Amniotic epithelial cell (primary cell): ENCODE results near the gene CALML3.

Experiments
- DNase-seq: peaks from one replicate; pipeline ENCODE4 v3.0.0-alpha.2; 2010; ENCODE audit warnings: low read depth

The CALML3 gene

DNA sequence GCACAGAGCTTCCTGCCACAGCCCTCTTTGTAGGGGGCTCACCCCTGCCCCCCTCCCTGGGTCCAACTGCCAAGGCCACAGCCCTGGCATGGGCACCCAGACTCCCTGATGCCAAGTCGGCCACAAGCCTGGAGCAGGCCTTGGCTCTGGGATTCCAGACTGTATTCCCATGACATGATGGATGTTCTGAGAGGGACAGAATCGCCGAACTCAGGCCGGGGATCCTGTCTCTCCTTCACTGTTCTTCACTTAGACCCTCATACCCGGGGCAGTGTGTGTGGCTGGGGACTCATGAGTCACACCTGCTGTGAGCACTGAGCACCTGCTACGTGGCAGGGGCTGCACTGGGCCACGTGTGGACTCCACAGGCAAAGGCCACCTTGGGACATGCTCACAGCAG, 33.3 kb upstream of the CALML3 start:
- no peak for DNase-seq

DNA sequence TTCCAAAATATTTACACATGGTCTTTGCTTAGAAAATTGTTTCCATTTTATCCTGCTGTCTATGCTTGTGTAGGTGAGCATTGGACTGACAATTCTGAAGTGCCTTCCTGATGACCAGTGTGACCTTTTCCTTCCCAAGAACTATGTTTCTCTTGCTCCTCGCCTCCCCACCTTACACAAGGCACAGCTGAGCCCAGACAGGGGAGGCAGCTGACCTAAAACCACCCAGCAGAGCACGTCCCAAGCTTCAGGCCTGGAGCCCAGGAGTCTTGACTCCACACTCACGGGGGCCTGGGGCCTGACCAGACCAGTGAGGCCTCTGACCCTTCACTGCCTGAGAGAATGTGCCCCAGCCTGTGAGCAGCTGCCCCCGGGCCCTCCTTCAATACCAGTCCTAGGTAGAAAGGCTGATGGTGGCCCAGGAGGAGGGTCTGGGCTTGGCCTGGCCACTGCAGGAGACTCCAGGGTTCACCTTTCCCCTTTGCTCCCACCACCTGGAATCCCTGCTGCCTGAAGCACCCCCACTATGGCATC, 32.4 kb upstream of the CALML3 start:
- DNase-seq = no peak

DNA sequence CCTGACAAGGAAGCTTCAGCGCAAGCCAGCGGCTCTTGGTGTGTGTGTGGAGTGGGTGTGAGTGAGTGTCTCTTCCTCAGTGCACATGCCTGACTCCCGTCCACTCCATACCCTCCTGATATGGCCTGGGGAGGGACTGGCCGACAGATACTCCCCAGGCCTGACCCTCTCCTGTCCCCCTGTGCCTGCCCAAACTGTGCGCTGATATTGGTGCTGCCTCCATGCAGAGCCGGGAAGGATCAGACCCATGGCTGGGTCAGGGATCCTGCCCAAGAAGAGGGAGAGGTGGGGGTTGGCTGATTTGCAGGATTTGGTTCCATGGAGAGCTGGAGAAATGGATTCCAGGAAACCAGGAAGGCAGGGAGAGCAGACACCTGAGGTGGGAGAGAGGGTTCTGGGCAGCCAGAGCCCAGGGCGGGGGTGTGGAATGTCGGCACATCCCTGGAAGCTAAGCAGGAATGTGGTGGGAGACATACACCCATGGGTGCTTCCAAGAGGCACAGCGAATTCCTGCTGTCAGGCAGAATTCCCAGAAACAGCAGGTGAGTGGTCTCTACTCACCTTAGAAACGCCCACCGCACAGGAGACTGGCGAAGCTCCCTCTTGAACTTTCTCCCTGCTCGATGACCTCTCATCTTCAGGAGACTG, 31.7 kb upstream of the CALML3 start:
- DNase-seq = no peak

DNA sequence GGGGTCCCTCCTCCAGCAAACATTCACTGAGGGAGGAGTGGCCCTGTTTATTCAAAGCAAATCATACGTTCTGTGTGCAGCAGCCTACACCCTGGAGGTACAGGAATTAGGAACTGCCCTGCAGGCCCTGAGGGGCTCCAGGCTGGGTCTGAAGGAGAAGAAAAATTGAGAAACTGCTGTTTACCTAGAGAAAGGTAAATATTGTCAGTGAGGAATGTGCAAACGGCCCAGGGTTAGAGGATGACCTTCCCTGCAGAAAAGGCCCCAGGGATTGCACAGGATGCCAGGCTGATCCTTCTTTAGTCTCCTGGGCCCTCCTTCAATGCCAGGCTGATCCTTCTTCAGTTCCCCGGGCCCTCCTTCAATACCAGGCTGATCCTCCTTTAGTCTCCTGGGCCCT, 31.1 kb upstream of the CALML3 start:
- DNase-seq = no peak

DNA sequence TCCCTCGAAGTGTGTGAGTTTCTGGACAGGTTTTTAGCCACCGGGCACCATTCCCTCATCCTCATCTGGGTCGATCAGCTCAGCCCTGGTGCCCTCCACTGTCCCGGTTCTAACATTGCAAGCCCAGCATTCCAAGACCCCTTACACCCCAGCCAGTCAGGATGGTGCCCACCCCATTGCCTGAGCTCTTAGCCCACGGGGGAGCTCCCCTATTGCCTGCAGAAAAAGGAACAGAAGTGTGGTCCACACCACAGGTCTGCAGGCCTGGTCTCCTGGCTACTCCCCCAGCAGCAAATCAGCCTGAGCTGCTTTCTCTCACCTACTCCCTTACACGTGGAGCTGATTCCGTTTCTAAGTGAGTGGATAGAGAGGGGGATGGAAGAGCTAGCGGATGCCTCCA, 30.1 kb upstream of the CALML3 start:
- DNase-seq = no peak

DNA sequence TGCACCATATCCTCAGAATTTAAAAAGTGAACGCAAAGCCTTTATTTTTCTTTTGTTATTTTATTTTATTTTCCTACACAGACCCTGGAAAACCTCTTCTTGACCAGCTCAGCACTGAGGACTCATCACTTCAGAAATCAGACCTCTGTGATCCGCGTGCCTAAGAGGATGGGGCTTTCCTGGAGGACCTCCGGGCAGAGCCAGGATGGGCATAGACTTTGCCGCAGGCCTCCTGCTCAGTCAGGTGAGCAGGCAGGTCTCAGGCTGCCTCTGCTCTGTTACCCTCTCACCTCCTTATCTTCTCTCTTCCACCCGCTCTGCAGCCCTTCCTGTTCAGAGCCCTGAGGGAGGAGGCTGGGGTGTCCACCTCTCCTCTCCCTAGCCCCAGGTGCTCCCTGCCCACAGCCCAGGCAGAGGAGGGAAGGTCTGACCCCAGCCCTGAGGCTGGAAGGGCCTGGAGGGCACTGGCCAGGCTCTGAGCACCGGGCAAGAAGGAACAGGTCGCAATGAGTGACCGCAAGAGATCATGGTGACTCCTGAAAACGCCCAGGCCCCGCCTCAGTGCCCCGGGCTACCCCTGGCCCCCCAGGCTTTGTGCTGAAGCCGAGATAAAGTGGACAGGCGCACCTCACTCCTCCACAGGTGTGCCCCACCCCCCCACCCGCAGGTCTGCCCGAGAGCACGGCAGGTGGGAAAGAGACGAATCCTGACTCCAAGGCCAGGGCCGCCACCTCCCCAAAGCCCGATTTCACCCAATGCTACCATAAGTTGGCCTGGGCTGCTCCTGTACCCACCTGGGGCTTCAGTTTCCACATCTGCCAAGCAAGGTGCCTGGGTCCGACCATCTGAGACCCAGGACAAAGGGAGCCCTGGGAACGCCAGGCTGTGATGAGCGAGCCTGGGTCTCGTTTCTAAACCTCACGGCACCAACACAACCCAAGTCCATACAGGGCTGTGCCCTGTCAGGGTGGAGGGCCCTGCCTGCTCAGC, 28.2 kb upstream of the CALML3 start:
- no peak for DNase-seq

DNA sequence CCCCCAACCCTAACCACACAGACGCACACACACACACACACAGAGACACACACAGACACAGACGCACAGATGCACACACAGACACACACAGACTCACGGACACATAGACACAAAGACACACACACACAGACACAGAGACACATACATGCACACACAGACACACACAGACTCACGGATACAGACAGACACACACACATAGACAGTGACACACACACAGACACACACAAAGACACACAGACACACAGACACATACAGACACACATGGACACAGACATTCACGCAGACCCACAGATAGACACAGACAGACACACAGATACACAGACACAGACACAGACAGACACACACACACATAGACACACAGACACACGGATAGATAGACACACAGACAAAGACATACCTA, 27.5 kb upstream of the CALML3 start:
- no peak for DNase-seq

DNA sequence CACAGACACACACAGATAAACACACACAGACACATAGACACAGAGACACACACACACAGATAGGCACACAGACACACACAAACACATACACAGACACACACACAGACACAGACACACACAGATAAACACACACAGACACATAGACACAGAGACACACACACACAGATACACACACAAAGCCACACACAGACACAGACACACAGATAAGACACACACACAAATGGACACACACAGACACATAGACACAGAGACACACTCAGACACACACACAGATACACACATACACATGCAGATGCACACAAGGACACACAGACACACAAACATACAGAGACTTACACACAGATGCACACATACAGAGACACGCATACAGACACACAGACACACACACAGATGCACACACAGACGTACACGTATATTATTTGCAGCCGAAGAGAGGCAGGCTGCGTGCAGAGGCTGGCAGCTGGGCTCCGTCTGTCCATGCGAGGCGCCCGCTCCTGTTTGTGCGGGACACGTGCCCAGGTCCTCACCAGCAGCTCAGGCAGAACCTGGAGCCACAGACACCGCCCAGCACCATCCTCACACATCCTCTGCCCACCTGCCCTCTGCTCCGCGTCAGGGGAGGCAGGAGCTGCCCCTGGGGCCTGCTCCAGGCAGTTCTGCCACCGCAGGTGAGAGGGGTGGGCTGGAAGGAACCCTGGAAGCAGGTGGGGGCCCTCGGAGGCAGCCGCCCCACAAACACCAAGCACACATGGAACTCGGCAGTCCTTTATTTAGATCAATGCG, 26.6 kb upstream of the CALML3 start:
- no peak for DNase-seq

DNA sequence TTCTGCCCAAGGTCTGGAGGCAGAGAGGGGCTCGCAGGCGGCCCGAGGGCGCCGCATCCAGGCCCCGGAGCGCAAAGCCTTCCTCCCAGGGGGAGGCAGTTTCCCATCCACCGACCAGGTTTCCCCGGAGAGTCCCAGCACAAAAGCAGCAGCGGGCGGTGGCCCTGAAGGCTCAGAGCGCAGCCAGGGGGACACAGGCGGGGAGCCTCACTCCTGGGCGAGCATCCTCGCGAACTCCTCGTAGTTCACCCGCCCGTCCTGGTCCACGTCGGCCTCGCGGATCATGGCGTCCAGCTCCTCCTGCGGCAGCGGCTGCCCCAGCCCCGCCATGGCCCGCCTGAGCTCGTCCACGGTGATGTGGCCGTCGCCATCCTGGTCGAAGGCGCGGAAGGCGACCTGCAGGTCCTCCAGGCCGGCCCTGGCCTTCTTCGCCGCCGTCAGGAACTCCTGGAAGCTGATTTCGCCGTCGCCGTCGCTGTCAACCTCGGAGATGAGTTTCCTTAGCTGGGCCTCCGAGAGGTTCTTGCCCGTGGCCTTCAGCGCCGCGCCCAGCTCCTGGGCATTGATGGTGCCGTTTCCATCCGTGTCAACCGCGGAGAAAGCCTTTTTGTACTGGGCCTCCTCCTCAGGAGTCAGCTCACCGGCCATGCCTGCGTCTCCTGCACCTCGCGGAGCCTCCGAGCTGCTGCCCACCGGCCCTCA, 25.8 kb upstream of the CALML3 start:
- no peak for DNase-seq

DNA sequence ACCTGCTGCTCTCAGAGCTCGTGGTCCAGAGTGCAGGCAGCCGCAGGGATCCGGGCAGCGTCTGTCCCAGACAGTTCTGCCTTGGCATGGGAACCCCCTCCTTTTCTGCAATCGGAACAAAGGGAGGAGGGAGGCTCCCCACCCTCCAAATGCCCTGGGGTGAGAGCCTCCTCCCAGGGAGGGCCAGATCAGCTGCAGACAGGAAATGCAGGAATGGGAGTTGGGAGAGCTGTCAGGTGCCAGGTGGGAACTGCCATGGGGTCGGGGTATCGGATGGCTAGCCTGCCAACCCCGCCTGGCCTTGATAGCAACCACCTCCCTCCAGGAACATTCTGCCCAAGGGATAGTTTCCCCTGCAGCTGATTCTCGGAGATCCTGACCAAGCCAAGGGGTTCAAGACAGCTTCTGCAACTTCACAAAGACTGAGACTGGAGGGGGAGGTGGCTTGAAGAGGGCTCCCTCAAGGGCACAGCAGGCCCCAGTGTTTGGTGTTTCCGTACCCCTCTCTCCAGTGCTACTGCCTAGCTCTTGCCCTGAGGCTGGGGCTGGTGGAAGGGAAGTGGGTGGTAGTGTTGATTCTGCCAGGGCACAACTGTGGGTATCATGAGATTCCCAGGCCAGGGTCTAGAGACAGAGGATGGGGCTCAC, 25.1 kb upstream of the CALML3 start, which contains the start of gene CALML5:
TSS of gene CALML5 (minus strand) at position 78 of the 648 bp plus-strand sequence. CDS start 132 bp downstream, outside the sequence.
- DNase-seq = no peak

DNA sequence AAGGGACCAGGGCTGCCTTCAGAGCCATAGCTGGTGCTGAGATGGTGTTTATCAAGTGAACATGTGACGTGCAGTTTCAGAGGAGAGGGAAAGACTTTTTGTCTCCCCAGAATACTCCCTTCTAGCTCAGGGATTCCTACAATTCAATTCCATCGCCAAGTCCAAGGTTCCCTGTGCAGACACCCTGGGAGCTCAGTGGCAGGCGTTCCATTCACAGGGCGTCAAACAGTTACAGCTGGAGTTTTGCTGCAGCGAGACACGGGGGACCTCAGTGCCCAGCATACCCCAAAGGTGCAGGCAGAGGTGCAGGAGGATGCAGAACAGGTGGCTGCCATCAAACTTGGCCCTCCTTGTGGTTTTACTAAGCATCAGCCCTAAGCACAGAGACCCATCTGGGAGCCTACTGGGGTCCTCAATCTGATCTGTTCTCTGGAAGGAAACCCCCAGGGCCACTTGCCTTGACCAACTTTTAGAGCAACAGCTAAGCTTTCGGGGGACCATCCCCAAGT, 24.5 kb upstream of the CALML3 start:
- no peak for DNase-seq

DNA sequence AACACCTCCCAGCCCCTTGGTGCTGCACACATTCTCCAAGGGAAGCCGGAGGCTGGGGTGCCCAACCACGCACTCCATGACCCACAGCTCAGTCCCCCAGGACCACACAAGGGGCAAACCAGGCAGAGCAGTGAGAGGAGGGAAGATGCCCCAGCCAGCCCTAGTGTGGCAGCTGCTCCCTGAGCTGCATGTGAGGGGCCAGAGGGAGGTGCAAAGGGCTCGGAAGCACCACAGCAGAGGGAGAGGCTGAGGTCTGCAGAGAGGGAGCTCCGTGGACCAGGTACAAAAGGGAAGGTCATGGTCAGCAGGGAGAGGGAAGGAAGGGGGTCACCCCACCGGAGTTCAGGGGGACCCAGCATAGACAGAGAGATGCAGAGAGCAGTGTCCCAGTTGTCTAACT, 23.9 kb upstream of the CALML3 start:
- DNase-seq = no peak

DNA sequence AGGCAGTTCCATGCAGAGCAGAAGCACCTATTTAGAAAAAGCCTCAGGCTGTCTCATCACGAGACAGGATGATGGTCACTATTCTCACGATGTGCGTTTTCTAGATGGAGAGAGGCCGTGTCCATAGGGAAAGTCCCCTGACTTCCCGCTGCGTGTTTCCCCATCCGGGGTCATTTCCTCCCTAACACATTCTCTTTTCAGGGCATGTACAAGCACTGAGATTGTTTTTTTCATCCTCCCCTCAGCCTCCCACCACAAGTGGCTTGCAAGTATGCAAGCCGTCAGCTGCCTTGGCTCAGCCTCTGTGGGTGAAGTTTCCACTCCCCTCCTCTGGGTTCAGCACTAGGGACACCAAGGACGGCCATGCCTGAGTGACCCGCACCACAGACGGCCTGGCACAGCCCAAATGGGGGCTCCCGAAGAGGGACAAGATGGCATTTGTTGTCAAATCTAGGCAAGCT, 22.7 kb upstream of the CALML3 start:
- DNase-seq = no peak

DNA sequence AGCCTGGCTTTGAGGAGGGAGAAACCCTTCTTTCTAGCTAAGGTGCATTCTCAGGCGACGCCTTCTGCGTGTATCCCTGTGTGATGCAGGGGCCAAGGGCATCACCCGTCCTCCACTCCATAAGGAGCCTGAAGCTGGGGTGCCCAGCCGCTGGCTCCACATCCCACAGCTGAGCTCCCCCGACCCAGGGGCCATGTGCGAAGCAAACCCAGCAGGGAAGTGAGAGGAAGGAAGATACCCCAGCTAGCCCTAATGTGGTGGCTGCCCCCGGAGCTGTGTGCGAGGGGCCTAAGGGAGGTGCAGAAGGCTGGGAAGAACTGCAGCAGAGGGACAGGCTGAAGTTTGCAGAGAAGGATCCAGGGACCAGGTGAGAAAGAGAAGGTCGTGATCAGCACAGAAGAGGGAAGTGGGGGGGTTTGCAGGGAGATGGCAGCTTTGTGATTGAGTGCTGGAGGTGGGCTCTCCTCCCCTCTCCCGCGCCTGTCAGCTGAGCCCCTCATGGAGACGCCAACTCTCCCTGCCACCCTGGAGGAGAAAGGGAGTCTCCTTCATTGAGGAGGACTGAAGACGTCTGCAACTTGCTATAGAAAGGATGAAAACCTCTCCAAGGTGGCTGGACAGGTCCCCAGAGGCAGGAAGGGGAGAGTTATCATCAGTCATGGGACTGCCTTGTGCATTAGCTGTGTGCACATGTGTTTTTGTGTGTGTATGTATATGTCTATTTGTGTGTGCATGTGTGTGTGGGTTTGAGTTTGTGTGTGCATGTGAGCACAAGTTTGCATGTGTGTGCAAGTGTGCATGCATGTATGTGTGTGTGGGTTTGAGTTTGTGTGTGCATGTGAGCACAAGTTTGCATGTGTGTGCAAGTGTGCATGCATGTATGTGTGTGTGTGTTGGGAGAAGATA, 21.9 kb upstream of the CALML3 start:
- DNase-seq = no peak

DNA sequence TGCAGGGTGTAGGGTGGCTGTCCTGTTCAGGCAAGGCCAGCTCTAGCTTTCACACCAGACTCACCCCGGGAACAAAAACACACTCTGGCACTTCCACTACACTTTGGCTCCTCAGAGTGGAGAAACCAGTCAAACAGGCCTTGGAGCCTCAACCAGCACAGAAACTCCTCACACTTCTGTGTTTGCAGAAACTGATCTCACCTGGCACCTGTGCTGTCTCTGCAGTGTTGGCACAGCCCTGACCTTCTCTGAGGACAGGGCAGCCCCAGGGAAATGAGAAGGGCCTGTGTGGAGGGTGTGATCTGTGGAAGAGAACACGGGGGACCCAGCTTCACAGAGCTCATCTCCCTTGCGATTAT, 21.3 kb upstream of the CALML3 start:
- DNase-seq = no peak

DNA sequence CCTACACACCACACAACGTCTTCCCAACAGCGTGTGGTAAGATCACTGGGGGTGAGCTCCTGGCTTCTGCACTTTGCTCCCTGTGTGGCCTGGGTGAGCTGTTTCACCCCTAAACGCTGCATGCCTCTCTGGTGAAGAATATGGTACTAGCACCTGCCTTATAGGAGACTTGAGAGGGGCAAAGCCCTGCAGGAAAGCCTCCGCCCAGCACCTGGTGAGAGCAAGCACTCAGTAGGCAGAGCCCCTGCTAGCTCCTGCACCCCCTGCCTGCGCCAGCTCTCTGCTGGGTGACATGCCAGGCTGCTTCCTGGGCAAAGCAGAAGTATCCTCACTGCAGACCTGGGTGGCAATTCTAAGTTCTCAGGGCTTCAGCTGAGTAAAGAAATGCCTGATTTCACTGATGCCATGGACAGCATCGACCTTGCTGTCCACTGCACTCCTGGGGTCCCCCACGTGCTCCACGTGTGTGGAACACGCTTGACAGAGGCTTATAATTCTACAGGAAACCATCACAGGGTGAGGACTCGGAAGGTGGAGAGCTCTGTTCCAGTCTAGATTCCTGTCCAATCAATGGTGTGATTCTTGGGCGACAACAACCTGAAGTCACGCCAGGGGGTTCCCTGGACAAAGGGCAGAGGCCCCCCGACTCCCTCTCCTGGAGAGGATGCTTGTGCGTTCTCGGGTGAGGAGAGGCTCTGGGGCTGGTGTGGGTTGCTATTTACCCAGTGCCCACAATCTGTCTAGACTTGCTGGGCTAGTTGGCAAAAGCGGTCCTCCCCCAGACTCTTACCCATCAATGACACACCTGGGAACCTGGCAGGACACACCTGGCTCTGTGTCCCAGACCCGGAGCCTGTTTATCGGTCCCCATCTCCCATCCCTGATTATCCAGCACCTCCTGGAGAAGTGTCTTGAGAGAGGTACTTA, 20.4 kb upstream of the CALML3 start:
- no peak for DNase-seq

DNA sequence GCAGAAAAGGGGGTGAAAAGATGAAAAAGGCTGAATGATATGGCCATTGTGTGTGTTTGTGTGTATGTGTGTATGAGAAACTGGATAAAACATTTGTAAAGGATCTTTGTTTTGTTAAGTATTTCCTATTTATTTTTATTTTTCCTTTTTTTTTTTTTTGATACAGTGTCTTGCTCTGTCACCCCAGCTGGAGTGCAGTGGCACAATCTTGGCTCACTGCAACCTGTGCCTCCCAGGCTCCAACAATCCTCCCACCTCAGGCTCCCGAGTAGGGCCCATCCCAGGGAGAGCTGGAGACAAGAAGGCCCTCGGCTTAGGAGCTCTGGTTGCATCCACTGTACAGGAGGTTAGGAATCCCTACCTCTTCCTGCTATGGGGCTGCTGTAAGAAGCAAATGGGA, 18.5 kb upstream of the CALML3 start:
- DNase-seq = no peak

DNA sequence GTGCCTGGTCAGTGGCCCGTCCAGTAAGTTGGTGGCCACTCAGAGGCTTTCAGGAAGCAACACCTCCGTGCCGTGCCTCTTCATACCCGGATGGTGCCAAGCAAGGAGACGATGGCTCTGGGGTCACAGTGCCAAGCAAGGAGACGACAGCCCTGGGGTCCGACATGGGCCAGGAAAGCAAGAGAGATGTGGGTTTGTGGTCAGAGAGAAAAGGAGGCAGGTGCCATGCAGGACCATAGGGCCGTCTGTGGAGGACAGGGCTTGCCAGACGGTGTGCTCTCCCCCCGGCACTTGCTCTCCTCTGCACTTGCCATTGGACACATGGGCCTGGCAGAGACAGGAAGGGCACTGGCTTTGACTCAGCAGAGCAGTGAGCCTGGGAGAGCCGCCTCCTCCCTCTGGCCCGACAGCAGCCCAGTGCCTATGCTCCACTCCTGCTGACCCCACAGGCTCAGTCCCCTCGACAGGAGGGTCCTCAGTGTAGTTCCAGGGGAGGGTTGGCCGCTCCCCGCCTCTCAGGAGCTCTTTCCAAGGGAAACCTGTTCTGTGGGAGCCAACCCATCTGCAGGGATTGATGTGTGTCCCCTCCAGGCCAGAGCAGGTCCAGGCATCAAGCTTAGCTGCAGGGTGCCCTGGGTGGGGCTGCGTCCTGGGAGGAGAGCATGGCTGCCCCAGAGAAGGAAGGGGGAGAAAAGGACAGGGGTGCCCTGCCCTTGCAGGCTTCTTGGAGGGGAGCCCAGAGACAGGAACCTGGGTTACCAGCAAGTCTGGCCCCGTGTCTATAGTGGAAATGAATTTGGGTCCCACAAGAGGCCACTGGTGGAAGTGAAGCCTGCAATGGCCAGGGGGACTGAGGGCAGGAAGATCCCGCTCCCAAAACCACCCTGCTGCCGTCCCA, 17.8 kb upstream of the CALML3 start:
- no peak for DNase-seq
